ENCODE data around the gene AOC3. TPM values are rescaled to one million over a fixed set of nuclear protein-coding genes. Genes with fewer than 3 reads are reported as not detected.

Gene AOC3
- polyA plus RNA-seq, 1 of the 3 experiments (the other 2 are of a cell fraction), result 0.03 TPM

DNA sequence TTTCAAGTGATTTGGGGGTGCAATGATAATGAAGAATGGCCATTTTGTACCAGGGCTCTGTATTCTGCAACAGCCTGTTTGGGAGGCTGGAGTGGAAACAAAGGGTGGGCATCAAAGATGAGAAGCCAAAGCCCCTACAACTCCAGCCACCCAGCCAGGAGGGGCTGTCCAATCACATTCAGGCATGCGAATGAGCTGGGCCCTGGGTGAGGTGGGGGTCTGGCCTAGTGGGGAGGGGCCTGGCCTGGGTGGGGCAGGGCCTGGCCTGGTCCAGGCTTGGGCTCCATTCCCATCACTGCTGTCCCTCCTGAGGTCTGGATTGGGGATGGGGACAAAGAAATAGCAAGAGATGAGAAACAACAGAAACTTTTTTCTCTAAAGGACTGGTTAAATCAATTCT is 6.4 kb downstream of the AOC3 start:
- Histone ChIP-seq H3K27ac (ENCODE audit: low read depth in 2 of 2, low read length in 1 of 2) (no peak overlapping the region), H3K9ac (no peak overlapping the region), H3K27me3 (ENCODE audit: insufficient read depth) (peaks cover 5% of the 10 kb centered on the region; the same call in 1 of the 2 replicates), H3F3A (replicated peaks; ENCODE audit: insufficient read depth) (no peaks in the 10 kb centered on the region), H3K9me3 (no peaks in the 10 kb centered on the region), H3K4me2 (no peak overlapping the region), H4K20me1 (ENCODE audit: insufficient read depth) (no peaks in the 10 kb centered on the region), H3K9me2 (no peaks in the 10 kb centered on the region), H3K79me2 (ENCODE audit: insufficient read depth) (no peaks in the 10 kb centered on the region), H3K36me3 (replicated peaks in 1 of 2; ENCODE audit: control insufficient read depth in 1 of 2, insufficient read depth in 2 of 2, low read length in 1 of 2) (no peaks in the 10 kb centered on the region), H2AFZ (ENCODE audit: low read depth) (no peak overlapping the region), H3K4me3 (ENCODE audit: low read depth in 2 of 2, low read length in 1 of 2) (no peak overlapping the region), H3K4me1 (ENCODE audit: control insufficient read depth in 1 of 2, insufficient read depth in 2 of 2, low read depth in 1 of 2, low read length in 1 of 2) (no peaks in the 10 kb centered on the region)
- ChIA-PET CTCF (no interaction called here), POLR2A (no interaction called here)
- TF ChIP-seq, protein P1, sequence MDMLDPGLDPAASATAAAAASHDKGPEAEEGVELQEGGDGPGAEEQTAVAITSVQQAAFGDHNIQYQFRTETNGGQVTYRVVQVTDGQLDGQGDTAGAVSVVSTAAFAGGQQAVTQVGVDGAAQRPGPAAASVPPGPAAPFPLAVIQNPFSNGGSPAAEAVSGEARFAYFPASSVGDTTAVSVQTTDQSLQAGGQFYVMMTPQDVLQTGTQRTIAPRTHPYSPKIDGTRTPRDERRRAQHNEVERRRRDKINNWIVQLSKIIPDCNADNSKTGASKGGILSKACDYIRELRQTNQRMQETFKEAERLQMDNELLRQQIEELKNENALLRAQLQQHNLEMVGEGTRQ (IDR thresholded peaks at IDR 0.05; ENCODE audit: borderline replicate concordance, low read depth, low read length), result no peak
- TF ChIP-seq, protein P2, sequence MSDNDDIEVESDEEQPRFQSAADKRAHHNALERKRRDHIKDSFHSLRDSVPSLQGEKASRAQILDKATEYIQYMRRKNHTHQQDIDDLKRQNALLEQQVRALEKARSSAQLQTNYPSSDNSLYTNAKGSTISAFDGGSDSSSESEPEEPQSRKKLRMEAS (IDR thresholded peaks at IDR 0.05; ENCODE audit: low read depth), result no peak
- no peak for TF ChIP-seq FOSL2 (IDR thresholded peaks at IDR 0.05; ENCODE audit: borderline replicate concordance, low read depth)
- TF ChIP-seq MEF2A (IDR thresholded peaks at IDR 0.05; ENCODE audit: borderline replicate concordance, low read depth), result no peak
- 86% methylated on average over 1 of the region's 1 CpG for WGBS (ENCODE audit: low lambda C conversion rate)
- DNase-seq, result no peak

DNA sequence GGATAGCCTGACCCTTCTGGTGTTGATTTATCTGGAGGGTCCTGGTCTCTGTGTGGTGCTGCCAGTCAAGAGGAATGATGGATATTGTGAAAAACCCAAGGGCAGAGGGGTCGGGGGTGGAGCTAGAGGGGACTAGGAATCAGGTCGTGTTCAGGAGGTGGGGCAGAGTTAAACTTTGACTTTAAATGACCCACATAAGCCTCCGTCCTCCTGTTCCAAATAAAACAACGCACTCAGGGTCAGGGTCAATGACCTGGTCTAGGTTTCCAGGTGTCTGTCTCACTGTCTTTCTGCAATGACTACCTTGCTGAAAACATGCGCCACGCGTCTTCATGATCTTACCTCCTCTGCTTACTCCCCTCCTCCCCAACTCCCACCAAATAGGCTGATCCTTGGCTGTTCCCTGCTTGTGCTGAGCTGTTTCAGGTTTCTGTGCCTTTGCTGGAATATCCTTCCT is 14.7 kb downstream of the AOC3 start:
- Histone ChIP-seq H3K36me3 (replicated peaks in 1 of 2; ENCODE audit: control insufficient read depth in 1 of 2, insufficient read depth in 2 of 2, low read length in 1 of 2) (no peaks in the 10 kb centered on the region), H3K27ac (ENCODE audit: low read depth in 2 of 2, low read length in 1 of 2) (no peak overlapping the region), H2AFZ (ENCODE audit: low read depth) (no peak overlapping the region), H3K9ac (no peak overlapping the region), H3K9me3 (peaks cover 3% of the 10 kb centered on the region; the same call in 1 of the 2 replicates), H3K4me1 (ENCODE audit: control insufficient read depth in 1 of 2, insufficient read depth in 2 of 2, low read depth in 1 of 2, low read length in 1 of 2) (no peaks in the 10 kb centered on the region), H4K20me1 (ENCODE audit: insufficient read depth) (no peaks in the 10 kb centered on the region), H3K79me2 (ENCODE audit: insufficient read depth) (no peaks in the 10 kb centered on the region), H3F3A (replicated peaks; ENCODE audit: insufficient read depth) (no peaks in the 10 kb centered on the region), H3K4me2 (no peak overlapping the region), H3K9me2 (no peaks in the 10 kb centered on the region), H3K27me3 (ENCODE audit: insufficient read depth) (peaks cover 40% of the 10 kb centered on the region), H3K4me3 (ENCODE audit: low read depth in 2 of 2, low read length in 1 of 2) (no peak overlapping the region)
- CTCF ChIA-PET, result interaction anchor here (1.0 to 1.3 kb wide), 3 partner anchors 12 to 22 kb away, joined by 3 read pairs; partner anchors contain the start of gene AOC2
- POLR2A ChIA-PET, result no interaction called here
- 52% methylated on average over 7 of the region's 7 CpGs for WGBS (ENCODE audit: low lambda C conversion rate)
- no peak for TF ChIP-seq YY1 (IDR thresholded peaks at IDR 0.05; ENCODE audit: low read depth)
- no peak for TF ChIP-seq NFIC (IDR thresholded peaks at IDR 0.05; ENCODE audit: borderline replicate concordance)
- no peak for TF ChIP-seq JUND (IDR thresholded peaks at IDR 0.05)
- no peak for TF ChIP-seq POLR2AphosphoS5 (IDR thresholded peaks at IDR 0.05; ENCODE audit: low read depth, low read length)
- no peak for TF ChIP-seq GABPA (IDR thresholded peaks at IDR 0.05; ENCODE audit: low read depth)
- TF ChIP-seq MEF2A (IDR thresholded peaks at IDR 0.05; ENCODE audit: borderline replicate concordance, low read depth), result no peak
- TF ChIP-seq ELF1 (IDR thresholded peaks at IDR 0.05), result no peak
- TF ChIP-seq FOXM1 (IDR thresholded peaks at IDR 0.05; ENCODE audit: low read depth), result no peak
- TF ChIP-seq, protein P3, sequence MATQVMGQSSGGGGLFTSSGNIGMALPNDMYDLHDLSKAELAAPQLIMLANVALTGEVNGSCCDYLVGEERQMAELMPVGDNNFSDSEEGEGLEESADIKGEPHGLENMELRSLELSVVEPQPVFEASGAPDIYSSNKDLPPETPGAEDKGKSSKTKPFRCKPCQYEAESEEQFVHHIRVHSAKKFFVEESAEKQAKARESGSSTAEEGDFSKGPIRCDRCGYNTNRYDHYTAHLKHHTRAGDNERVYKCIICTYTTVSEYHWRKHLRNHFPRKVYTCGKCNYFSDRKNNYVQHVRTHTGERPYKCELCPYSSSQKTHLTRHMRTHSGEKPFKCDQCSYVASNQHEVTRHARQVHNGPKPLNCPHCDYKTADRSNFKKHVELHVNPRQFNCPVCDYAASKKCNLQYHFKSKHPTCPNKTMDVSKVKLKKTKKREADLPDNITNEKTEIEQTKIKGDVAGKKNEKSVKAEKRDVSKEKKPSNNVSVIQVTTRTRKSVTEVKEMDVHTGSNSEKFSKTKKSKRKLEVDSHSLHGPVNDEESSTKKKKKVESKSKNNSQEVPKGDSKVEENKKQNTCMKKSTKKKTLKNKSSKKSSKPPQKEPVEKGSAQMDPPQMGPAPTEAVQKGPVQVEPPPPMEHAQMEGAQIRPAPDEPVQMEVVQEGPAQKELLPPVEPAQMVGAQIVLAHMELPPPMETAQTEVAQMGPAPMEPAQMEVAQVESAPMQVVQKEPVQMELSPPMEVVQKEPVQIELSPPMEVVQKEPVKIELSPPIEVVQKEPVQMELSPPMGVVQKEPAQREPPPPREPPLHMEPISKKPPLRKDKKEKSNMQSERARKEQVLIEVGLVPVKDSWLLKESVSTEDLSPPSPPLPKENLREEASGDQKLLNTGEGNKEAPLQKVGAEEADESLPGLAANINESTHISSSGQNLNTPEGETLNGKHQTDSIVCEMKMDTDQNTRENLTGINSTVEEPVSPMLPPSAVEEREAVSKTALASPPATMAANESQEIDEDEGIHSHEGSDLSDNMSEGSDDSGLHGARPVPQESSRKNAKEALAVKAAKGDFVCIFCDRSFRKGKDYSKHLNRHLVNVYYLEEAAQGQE (IDR thresholded peaks at IDR 0.05; ENCODE audit: low read depth, low read length), result no peak
- no peak for TF ChIP-seq RCOR1 (IDR thresholded peaks at IDR 0.05; ENCODE audit: low read length)
- no peak for DNase-seq
